Panc1 (cell line): ENCODE results near the gene TMEM121. TPM values are rescaled to one million over a fixed set of nuclear protein-coding genes. Genes with fewer than 3 reads are reported as not detected.
A peak's percentile ranks its signal among the peaks of the same experiment; 100 is the strongest.

Experiments used
- ATAC-seq: fragments of 200-7000 bp; cut with Tn5 transposase; 2 replicates; pipeline ENCODE4 v1.9.1; 2020; ENCODE audit warnings: mild to moderate bottlenecking, moderate library complexity
- BruUV-seq: library from RNA; stranded (reverse); fragments of 400-500 nt; replicated peaks from 2 replicates; lab custom pipeline; 2021; lab: Mats Ljungman, UMichigan
- CTCF ChIA-PET: fragments of 300-600 bp; sonication (Branson Sonifier 250); formaldehyde crosslinking; loops from one replicate; lab custom pipeline; 2022; ENCODE audit warnings: antibody characterized with exemption; lab: Charles Lee
- POLR2A ChIA-PET: fragments of 300-600 bp; sonication (Branson Sonifier 250); formaldehyde crosslinking; loops from one replicate; lab custom pipeline; 2022; ENCODE audit warnings: antibody characterized with exemption; lab: Charles Lee
- DNase-seq: peaks from one replicate; pipeline ENCODE4 v3.0.0-alpha.2; 2010; ENCODE audit warnings: low read depth, low spot score
- H3K27ac ChIP-seq: 2 replicates; pipeline ENCODE4 v1.5.1; 2011; ENCODE audit warnings: mild to moderate bottlenecking, low read length, inconsistent platforms
- H3K27me3 ChIP-seq: fragments of 200-500 bp; sonication (Bioruptor generic); 2 replicates; pipeline ENCODE4 v1.6.0; 2014; ENCODE audit warnings: low read length, inconsistent platforms; ENCODE audit not compliant: control insufficient read depth, insufficient read depth
- H3K36me3 ChIP-seq: fragments of 200-500 bp; sonication (Bioruptor generic); 2 replicates; pipeline ENCODE4 v1.5.1; 2014; ENCODE audit warnings: inconsistent platforms, mild to moderate bottlenecking, low read length, moderate library complexity; ENCODE audit not compliant: control insufficient read depth, insufficient read depth
- H3K4me1 ChIP-seq: 2 replicates; pipeline ENCODE4 v1.5.1; 2011; ENCODE audit warnings: inconsistent platforms, mild to moderate bottlenecking, low read length, moderate library complexity; ENCODE audit not compliant: control insufficient read depth, insufficient read depth
- H3K4me3 ChIP-seq, 2 experiments: 2 replicates each; pipeline ENCODE4 v1.5.1; 2011 to 2012; ENCODE audit warnings: low read depth in 2 of 2, low read length in 2 of 2, mild to moderate bottlenecking in 2 of 2, inconsistent platforms in 1 of 2, moderate library complexity in 1 of 2
- H3K9me3 ChIP-seq: fragments of 200-500 bp; sonication (Bioruptor generic); 2 replicates; pipeline ENCODE4 v1.5.1; 2014; ENCODE audit warnings: low read depth, mild to moderate bottlenecking, inconsistent platforms, low read length, moderate library complexity; ENCODE audit not compliant: control insufficient read depth, insufficient read depth
- CTCF ChIP-seq: fragments of 450-650 bp; IDR thresholded peaks from 2 replicates; pipeline ENCODE4 v1.5.1; 2017; ENCODE audit warnings: mild to moderate bottlenecking
- POLR2AphosphoS5 ChIP-seq: IDR thresholded peaks from 2 replicates; pipeline ENCODE4 v1.6.1; 2012; ENCODE audit warnings: mild to moderate bottlenecking, low read depth, low read length, moderate library complexity
- REST ChIP-seq, 2 experiments: IDR thresholded peaks; 2 replicates each; pipeline ENCODE4 v1.6.1; 2011 to 2012; ENCODE audit warnings: low read depth in 2 of 2, control low read depth in 1 of 2, low read length in 1 of 2, mild to moderate bottlenecking in 1 of 2, moderate library complexity in 1 of 2; ENCODE audit not compliant: insufficient read depth in 1 of 2
- SIN3A ChIP-seq: IDR thresholded peaks from 2 replicates; pipeline ENCODE4 v1.6.1; 2012; ENCODE audit warnings: low read depth, mild to moderate bottlenecking, low read length, moderate library complexity, borderline replicate concordance; ENCODE audit not compliant: insufficient read depth
- TCF7L2 ChIP-seq: IDR thresholded peaks from 2 replicates; pipeline ENCODE4 v1.6.1; 2011; ENCODE audit warnings: mild to moderate bottlenecking, low read depth, low read length, inconsistent platforms
- in situ Hi-C: cut with HindIII; loops from 2 replicates; pipeline ENCODE4 v1.10.0; 2016; ENCODE audit warnings: low sequenced_read_pairs, low pct_unique_long_range_greater_than_20kb
- intact Hi-C: fragments of 100-400 bp; cut with micrococcal nuclease; formaldehyde crosslinking; loops from one replicate; pipeline ENCODE4 v1.10.0; 2022; ENCODE audit not compliant: unreplicated experiment
- total RNA-seq: library from RNA; stranded (reverse); gene quantifications from one replicate; pipeline ENCODE4 v1.2.1, GENCODE V29; 2021; ENCODE audit not compliant: unreplicated experiment

Gene TMEM121
- total RNA-seq, 1 experiment from 2014 or later: 4.6 TPM

- no peaks in the 10 kb centered on the region; the same call in 1 of the 2 replicates for H3K9me3 ChIP-seq
- H3K27ac ChIP-seq: no peak overlapping the region
- no peak overlapping the region for H3K4me3 ChIP-seq
- no TSS peak for BruUV-seq
- no peak for TF ChIP-seq REST (IDR thresholded peaks at IDR 0.05; ENCODE audit: insufficient read depth in 1 of 2, low read depth in 2 of 2, low read length in 1 of 2)
- TF ChIP-seq CTCF: no peak
- no peak for TF ChIP-seq SIN3A
- TF ChIP-seq POLR2AphosphoS5: no peak
- TF ChIP-seq TCF7L2: no peak
- ChIA-PET CTCF (no interaction called here), POLR2A (no interaction called here)
- in situ Hi-C loops: no loop called here
- intact Hi-C loops: no loop called here
- H3K4me1 ChIP-seq: no peaks in the 10 kb centered on the region
- ATAC-seq (0 out of 2 replicates have a peak, but pooled peaks have one; percentile 13), DNase-seq (no peak)
- H3K36me3 ChIP-seq: no peaks in the 10 kb centered on the region
- no peaks in the 10 kb centered on the region for H3K27me3 ChIP-seq
Measured at GRCh38 chr14:105538481-105539049, 12.2 kb downstream of the TMEM121 start.

GRCh38 chr14:105540811-105541210 is 14.4 kb downstream of the TMEM121 start:
- TF ChIP-seq TCF7L2 (no peak), POLR2AphosphoS5 (no peak), CTCF (no peak), REST (IDR thresholded peaks at IDR 0.05; ENCODE audit: insufficient read depth in 1 of 2, low read depth in 2 of 2, low read length in 1 of 2) (no peak), SIN3A (no peak)
- ChIA-PET CTCF (no interaction called here), POLR2A (no interaction called here)
- in situ Hi-C loops: no loop called here
- BruUV-seq: no TSS peak
- ATAC-seq (no peak), DNase-seq (no peak)
- no peaks in the 10 kb centered on the region; the same call in 1 of the 2 replicates for H3K9me3 ChIP-seq
- intact Hi-C loops: no loop called here
- H3K27ac ChIP-seq: no peak overlapping the region
- no peaks in the 10 kb centered on the region for H3K36me3 ChIP-seq
- no peaks in the 10 kb centered on the region for H3K4me1 ChIP-seq
- no peak overlapping the region for H3K4me3 ChIP-seq
- no peaks in the 10 kb centered on the region for H3K27me3 ChIP-seq
